IMR-90 (cell line): Measurements from ENCODE around the gene SH2D7. TPM values are rescaled to one million over a fixed set of nuclear protein-coding genes. Genes with fewer than 3 reads are reported as not detected.
A peak's percentile ranks its signal among the peaks of the same experiment; 100 is the strongest.

ENCODE experiments used
- ATAC-seq: fragments of 200-7000 bp; cut with Tn5 transposase; 2 replicates; pipeline ENCODE4 v1.9.1; 2020; ENCODE audit warnings: low read depth, mild to moderate bottlenecking, moderate library complexity
- BruUV-seq: library from RNA; stranded (reverse); fragments of 400-500 nt; replicated peaks from 2 replicates; lab custom pipeline; 2021; lab: Mats Ljungman, UMichigan
- CTCF ChIA-PET: fragments of 300-600 bp; formaldehyde crosslinking; extraction: SDS; loops from one replicate; lab custom pipeline; 2021; ENCODE audit warnings: antibody characterized with exemption; lab: Yijun Ruan, JAX
- POLR2A ChIA-PET: fragments of 300-600 bp; sonication (Branson Sonifier 250); formaldehyde crosslinking; loops from one replicate; lab custom pipeline; 2022; ENCODE audit warnings: antibody characterized with exemption; ENCODE audit not compliant: unreplicated experiment; lab: Charles Lee
- DNase-seq: peaks from one replicate; pipeline ENCODE4 v3.0.0; 2013
- H2AFZ ChIP-seq: replicated peaks from 2 replicates; pipeline ENCODE3; 2013; ENCODE audit warnings: low read length, mild to moderate bottlenecking; ENCODE audit not compliant: poor library complexity
- H2AK5ac ChIP-seq: 2 replicates; pipeline ENCODE4 v1.6.1; 2013; ENCODE audit warnings: low read depth, low read length, inconsistent platforms
- H2AK9ac ChIP-seq: replicated peaks from 2 replicates; pipeline ENCODE3; 2013; ENCODE audit warnings: mild to moderate bottlenecking, low read depth, low read length, moderate library complexity; ENCODE audit not compliant: poor library complexity
- H2BK120ac ChIP-seq: 2 replicates; pipeline ENCODE4 v1.6.1; 2013; ENCODE audit warnings: low read depth, low read length, inconsistent platforms
- H2BK15ac ChIP-seq: 3 replicates; pipeline ENCODE4 v1.6.1; 2013; ENCODE audit warnings: low read depth, low read length, inconsistent platforms
- H2BK20ac ChIP-seq: 2 replicates; pipeline ENCODE4 v1.6.1; 2013; ENCODE audit warnings: low read depth, mild to moderate bottlenecking, inconsistent platforms, low read length, moderate library complexity
- H2BK5ac ChIP-seq: 2 replicates; pipeline ENCODE4 v1.6.1; 2013; ENCODE audit warnings: mild to moderate bottlenecking, low read depth, low read length, inconsistent platforms; ENCODE audit not compliant: poor library complexity, severe bottlenecking
- H3K14ac ChIP-seq: replicated peaks from 2 replicates; pipeline ENCODE4 v1.6.1; 2013; ENCODE audit warnings: low read depth, low read length, inconsistent platforms
- H3K18ac ChIP-seq: 2 replicates; pipeline ENCODE4 v1.6.1; 2013; ENCODE audit warnings: low read depth, low read length, control low read depth
- H3K23ac ChIP-seq: 2 replicates; pipeline ENCODE4 v1.6.1; 2013; ENCODE audit warnings: low read depth, low read length, inconsistent platforms
- H3K27ac ChIP-seq: 2 replicates; pipeline ENCODE4 v1.5.1; 2013; ENCODE audit warnings: mild to moderate bottlenecking, control low read depth, low read length; ENCODE audit not compliant: insufficient read depth
- H3K27me3 ChIP-seq: 2 replicates; pipeline ENCODE4 v1.6.1; 2013; ENCODE audit warnings: low read length; ENCODE audit not compliant: control insufficient read depth, insufficient read depth
- H3K36me3 ChIP-seq: 2 replicates; pipeline ENCODE4 v1.6.1; 2013; ENCODE audit warnings: low read length, mixed read lengths; ENCODE audit not compliant: control insufficient read depth, insufficient read depth
- H3K4ac ChIP-seq: 2 replicates; pipeline ENCODE4 v1.6.1; 2013; ENCODE audit warnings: low read depth, low read length, inconsistent platforms
- H3K4me1 ChIP-seq: 2 replicates; pipeline ENCODE4 v1.6.1; 2013; ENCODE audit warnings: low read length, mixed read lengths; ENCODE audit not compliant: control insufficient read depth, insufficient read depth
- H3K4me2 ChIP-seq: 2 replicates; pipeline ENCODE4 v1.6.1; 2013; ENCODE audit warnings: low read depth, mild to moderate bottlenecking, control low read depth, low read length, moderate library complexity
- H3K4me3 ChIP-seq: 2 replicates; pipeline ENCODE4 v1.5.1; 2013; ENCODE audit warnings: low read depth, mild to moderate bottlenecking, control low read depth, low read length, moderate library complexity; ENCODE audit not compliant: insufficient read depth
- H3K56ac ChIP-seq: 2 replicates; pipeline ENCODE4 v1.6.1; 2013; ENCODE audit warnings: low read length, inconsistent platforms; ENCODE audit not compliant: insufficient read depth; ENCODE audit errors: extremely low read depth
- H3K79me1 ChIP-seq, 2 experiments: 2 replicates each; pipeline ENCODE4 v1.6.1; 2013; ENCODE audit warnings: low read length in 2 of 2, inconsistent platforms in 1 of 2, low read depth in 1 of 2
- H3K9ac ChIP-seq: 2 replicates; pipeline ENCODE4 v1.6.1; 2013; ENCODE audit warnings: low read depth, low read length, control low read depth
- H3K9me1 ChIP-seq: 2 replicates; pipeline ENCODE4 v1.6.1; 2013; ENCODE audit warnings: low read length, inconsistent platforms; ENCODE audit not compliant: insufficient read depth
- H3K9me3 ChIP-seq: 2 replicates; pipeline ENCODE4 v1.6.1; 2013; ENCODE audit warnings: low read length; ENCODE audit not compliant: control insufficient read depth, insufficient read depth
- H4K20me1 ChIP-seq: 2 replicates; pipeline ENCODE4 v1.6.1; 2013; ENCODE audit warnings: low read length, inconsistent platforms; ENCODE audit not compliant: insufficient read depth
- H4K5ac ChIP-seq: 2 replicates; pipeline ENCODE4 v1.6.1; 2013; ENCODE audit warnings: mild to moderate bottlenecking, low read depth, low read length, control low read depth
- H4K8ac ChIP-seq, 2 experiments: 2 replicates each; pipeline ENCODE4 v1.6.1; 2013; ENCODE audit warnings: low read depth in 2 of 2, low read length in 2 of 2, control low read depth in 1 of 2, inconsistent platforms in 1 of 2
- H4K91ac ChIP-seq: 2 replicates; pipeline ENCODE4 v1.6.1; 2013; ENCODE audit warnings: low read depth, low read length, inconsistent platforms; ENCODE audit not compliant: insufficient read depth
- CEBPB ChIP-seq: IDR thresholded peaks from 2 replicates; pipeline ENCODE4 v1.6.1; 2012; ENCODE audit warnings: low read depth, low read length, improper control_type of control experiment
- FOS ChIP-seq: fragments of 150-350 bp; IDR thresholded peaks from 2 replicates; pipeline ENCODE4 v1.6.1; 2016; ENCODE audit warnings: low read depth, low read length
- MAFK ChIP-seq: IDR thresholded peaks from 2 replicates; pipeline ENCODE4 v1.6.1; 2012; ENCODE audit warnings: low read depth, low read length, improper control_type of control experiment
- MAZ ChIP-seq: IDR thresholded peaks from 2 replicates; pipeline ENCODE4 v1.6.1; 2012; ENCODE audit warnings: low read depth, mild to moderate bottlenecking, low read length, improper control_type of control experiment, moderate library complexity, borderline replicate concordance
- MXI1 ChIP-seq: IDR thresholded peaks from 2 replicates; pipeline ENCODE4 v1.6.1; 2012; ENCODE audit warnings: low read depth, mild to moderate bottlenecking, low read length, moderate library complexity, borderline replicate concordance
- NFE2L2 ChIP-seq: fragments of 150-350 bp; IDR thresholded peaks from 2 replicates; pipeline ENCODE4 v1.6.1; 2016; ENCODE audit warnings: low read depth, mild to moderate bottlenecking, low read length
- POLR2A ChIP-seq: IDR thresholded peaks from 2 replicates; pipeline ENCODE4 v1.6.1; 2012; ENCODE audit warnings: mild to moderate bottlenecking, low read depth, low read length
- RAD21 ChIP-seq: IDR thresholded peaks from 2 replicates; pipeline ENCODE4 v1.6.1; 2012; ENCODE audit warnings: low read length, improper control_type of control experiment
- RCOR1 ChIP-seq: IDR thresholded peaks from 2 replicates; pipeline ENCODE4 v1.6.1; 2012; ENCODE audit warnings: mild to moderate bottlenecking, low read length, improper control_type of control experiment; ENCODE audit not compliant: insufficient replicate concordance
- RFX5 ChIP-seq: IDR thresholded peaks from 2 replicates; pipeline ENCODE4 v1.8.0; 2012; ENCODE audit warnings: low read depth, mild to moderate bottlenecking, low read length, moderate library complexity
- SMC3 ChIP-seq: fragments of 150-350 bp; IDR thresholded peaks from 2 replicates; pipeline ENCODE4 v1.6.1; 2016; ENCODE audit warnings: low read depth, mild to moderate bottlenecking, antibody characterized with exemption, low read length, moderate library complexity
- WGBS, 2 experiments: methylation state at CpG; one replicate each; pipeline versions ENCODE4 v1.1.5 to v1.1.7; 2013; ENCODE audit warnings: missing lambda C conversion rate in 2 of 2; ENCODE audit not compliant: insufficient read length in 1 of 2; ENCODE audit errors: extremely low coverage in 2 of 2; 5-methylcytosine and 5-hydroxymethylcytosine counted together
- dilution Hi-C: fragments of 300-500 bp; cut with HindIII; formaldehyde crosslinking; loops from one replicate; pipeline ENCODE4 v1.14.3; 2018; ENCODE audit warnings: low sequenced_read_pairs; ENCODE audit not compliant: unreplicated experiment
- in situ Hi-C: fragments of 300-500 bp; cut with MboI; formaldehyde crosslinking; loops from 3 replicates; pipeline ENCODE4 v1.14.3; 2019; ENCODE audit warnings: low sequenced_read_pairs, inconsistent platforms, mixed read lengths
- intact Hi-C: fragments of 100-400 bp; cut with micrococcal nuclease; formaldehyde crosslinking; loops from 2 replicates; pipeline ENCODE4 v1.10.0; 2022
- polyA plus RNA-seq, 3 experiments: library from polyadenylated mRNA; depleted of rRNA; stranded (reverse); fragments of >200 nt; gene quantifications; 2 replicates each; pipeline ENCODE4 v1.2.3, GENCODE V29; 2012; ENCODE audit warnings: low replicate concordance in 1 of 3
- total RNA-seq: library from RNA; depleted of rRNA; stranded (reverse); fragments of >200 nt; gene quantifications from 2 replicates; pipeline ENCODE4 v1.2.3, GENCODE V29; 2012
- TF ChIP-seq, protein P1 (sequence below): fragments of 150-350 bp; IDR thresholded peaks from 2 replicates; pipeline ENCODE4 v1.6.1; 2016; ENCODE audit warnings: low read depth, mild to moderate bottlenecking, low read length, moderate library complexity, borderline replicate concordance
- TF ChIP-seq, protein P2 (sequence below): fragments of 150-350 bp; IDR thresholded peaks from 2 replicates; pipeline ENCODE4 v1.6.1; 2017; ENCODE audit warnings: mild to moderate bottlenecking, antibody characterized with exemption, low read length, low read depth

Gene SH2D7
- total and polyA plus RNA-seq, 2 of the 4 experiments (the other 2 are of a cell fraction) = not detected

- Histone ChIP-seq H3K23ac (no peak overlapping the region), H4K91ac (peak overlapping the region; percentile 1; the same call in 1 of the 2 replicates), H2BK5ac (no peak overlapping the region), H3K27ac (no peak overlapping the region), H4K8ac (no peak overlapping the region), H2AK9ac (peak overlapping the region; percentile 59), H3K18ac (no peak overlapping the region), H3K4ac (0 out of 2 replicates have a peak overlapping the region, but pooled peaks have one; percentile 50), H3K79me1 (no peaks in the 10 kb centered on the region), H4K20me1 (peaks cover 11% of the 10 kb centered on the region; the same call in 1 of the 2 replicates), H2BK120ac (no peak overlapping the region), H2BK15ac (no peak overlapping the region), H3K9me3 (no peaks in the 10 kb centered on the region), H2AK5ac (peak overlapping the region; percentile 33; the same call in 1 of the 2 replicates), H3K4me3 (no peak overlapping the region), H4K5ac (no peak overlapping the region), H3K9ac (no peak overlapping the region), H3K14ac (no peak overlapping the region), H3K4me1 (peaks cover 2% of the 10 kb centered on the region; the same call in 1 of the 2 replicates), H3K27me3 (peaks cover 2% of the 10 kb centered on the region; the same call in 1 of the 2 replicates), H2BK20ac (peak overlapping the region; percentile 77; the same call in 1 of the 2 replicates), H2AFZ (peak overlapping the region; percentile 81), H3K4me2 (no peak overlapping the region), H3K56ac (no peak overlapping the region), H3K36me3 (no peaks in the 10 kb centered on the region), H3K9me1 (no peaks in the 10 kb centered on the region)
- no TSS peak for BruUV-seq
- ChIA-PET POLR2A (interaction anchor here (0.5 kb wide), 1 partner anchor 601 kb away, joined by 4 read pairs; no protein-coding TSS in a partner anchor), CTCF (interaction anchor here (0.6 to 2.3 kb wide), 17 partner anchors 9 to 153 kb away, joined by 3 to 27 read pairs (median 5); partner anchors contain the start of genes CIB2 and SH2D7)
- intact Hi-C loops (loop anchor here (1.0 to 2.0 kb wide), 3 partner anchors 104 to 150 kb away; no protein-coding TSS in a partner anchor), dilution Hi-C loops (no loop called here), in situ Hi-C loops (loop anchor here (5.0 kb wide), 1 partner anchor 141 kb away; no protein-coding TSS in a partner anchor)
- peak; percentile 97 for ATAC-seq
- 90% methylated on average over 4 of the region's 11 CpGs; no CpG with 5 or more reads in 1 of the 2 experiments for WGBS, 2 experiments
- peak; percentile 83 for DNase-seq
- TF ChIP-seq, protein P1, sequence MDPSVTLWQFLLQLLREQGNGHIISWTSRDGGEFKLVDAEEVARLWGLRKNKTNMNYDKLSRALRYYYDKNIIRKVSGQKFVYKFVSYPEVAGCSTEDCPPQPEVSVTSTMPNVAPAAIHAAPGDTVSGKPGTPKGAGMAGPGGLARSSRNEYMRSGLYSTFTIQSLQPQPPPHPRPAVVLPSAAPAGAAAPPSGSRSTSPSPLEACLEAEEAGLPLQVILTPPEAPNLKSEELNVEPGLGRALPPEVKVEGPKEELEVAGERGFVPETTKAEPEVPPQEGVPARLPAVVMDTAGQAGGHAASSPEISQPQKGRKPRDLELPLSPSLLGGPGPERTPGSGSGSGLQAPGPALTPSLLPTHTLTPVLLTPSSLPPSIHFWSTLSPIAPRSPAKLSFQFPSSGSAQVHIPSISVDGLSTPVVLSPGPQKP = no peak
- TF ChIP-seq MXI1 (peak; percentile 79; the same call in 1 of the 2 replicates), SMC3 (peak; percentile 99), RCOR1 (no peak), MAFK (no peak), MAZ (peak; percentile 49), RAD21 (peak; percentile 97), CEBPB (no peak), RFX5 (no peak), POLR2A (peak; percentile 46; the same call in 1 of the 2 replicates), NFE2L2 (no peak), FOS (no peak)
- TF ChIP-seq, protein P2, sequence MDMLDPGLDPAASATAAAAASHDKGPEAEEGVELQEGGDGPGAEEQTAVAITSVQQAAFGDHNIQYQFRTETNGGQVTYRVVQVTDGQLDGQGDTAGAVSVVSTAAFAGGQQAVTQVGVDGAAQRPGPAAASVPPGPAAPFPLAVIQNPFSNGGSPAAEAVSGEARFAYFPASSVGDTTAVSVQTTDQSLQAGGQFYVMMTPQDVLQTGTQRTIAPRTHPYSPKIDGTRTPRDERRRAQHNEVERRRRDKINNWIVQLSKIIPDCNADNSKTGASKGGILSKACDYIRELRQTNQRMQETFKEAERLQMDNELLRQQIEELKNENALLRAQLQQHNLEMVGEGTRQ = no peak
These were observed 16.1 kb downstream of the SH2D7 start for GRCh38 chr15:78108300-78109084.
